ENCODE results near the gene CA12.
"Not testable (repeated sequence)": the region's sequence is repeated elsewhere in the genome, so short reads cannot be mapped to it uniquely, and the experiment has no call there.

Gene CA12

DNA sequence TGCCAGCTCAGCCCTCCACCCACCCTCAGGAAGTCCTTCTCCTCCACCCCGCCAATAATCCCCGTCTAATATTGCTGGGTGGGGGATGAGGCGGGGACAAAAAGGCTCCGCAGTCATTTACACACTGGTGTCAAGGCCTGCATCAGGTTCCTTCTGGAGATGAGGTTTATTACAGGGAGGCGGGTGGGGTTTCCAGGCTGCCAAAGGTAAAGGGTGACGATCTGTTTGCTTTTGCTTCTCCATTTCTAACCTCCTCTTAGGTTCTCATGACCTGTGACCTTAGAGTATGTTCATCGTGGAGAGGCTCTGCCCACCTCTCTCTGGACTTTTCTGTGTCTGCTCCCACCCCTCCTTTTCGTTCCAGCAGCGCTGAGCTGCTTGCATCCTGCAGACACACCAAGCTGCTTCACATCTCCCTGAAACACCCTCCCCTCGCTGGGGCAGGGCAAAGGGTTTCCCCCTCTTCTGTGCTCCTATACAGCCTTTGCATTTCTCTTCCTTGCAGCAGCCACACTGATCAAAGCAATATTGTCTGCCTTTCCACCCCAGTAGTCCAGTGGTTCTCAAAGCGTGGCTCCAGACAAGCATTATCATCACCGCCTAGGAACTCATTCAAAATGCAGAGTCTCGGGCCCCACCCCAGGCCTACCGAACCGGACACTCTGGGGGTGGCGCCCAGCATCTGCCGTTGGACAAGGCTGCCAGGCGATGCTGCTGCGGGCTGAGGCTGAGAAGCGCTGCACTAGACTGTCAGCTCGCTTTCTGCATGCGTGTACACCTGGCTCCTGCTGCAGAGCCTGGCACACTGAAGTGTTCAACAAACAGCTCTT is 26.6 kb downstream of the CA12 start:
- no peak for DNase-seq

DNA sequence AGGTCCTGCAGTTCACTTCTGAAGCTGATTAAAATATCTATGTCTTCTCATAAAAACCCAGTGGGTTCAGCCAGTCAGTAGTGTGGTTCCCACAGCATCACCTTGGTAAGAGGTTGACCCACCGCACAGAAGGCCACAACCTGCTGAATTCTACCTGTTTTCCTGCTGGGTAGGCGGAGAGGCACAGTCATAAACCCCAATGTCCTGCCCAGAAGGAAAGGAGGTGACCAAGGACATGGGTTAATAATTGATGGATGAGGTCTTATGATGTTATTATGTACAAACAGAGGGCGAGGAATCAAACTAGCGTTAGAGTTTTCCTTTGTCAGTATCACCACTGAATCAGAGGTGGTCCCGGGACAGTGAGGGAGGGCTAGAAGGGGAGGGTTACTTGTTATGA is 27.8 kb downstream of the CA12 start:
- no peak for DNase-seq

- no peak for DNase-seq
Observed at GRCh38 chr15:63353261-63353660, 28.4 kb downstream of the CA12 start.

DNA sequence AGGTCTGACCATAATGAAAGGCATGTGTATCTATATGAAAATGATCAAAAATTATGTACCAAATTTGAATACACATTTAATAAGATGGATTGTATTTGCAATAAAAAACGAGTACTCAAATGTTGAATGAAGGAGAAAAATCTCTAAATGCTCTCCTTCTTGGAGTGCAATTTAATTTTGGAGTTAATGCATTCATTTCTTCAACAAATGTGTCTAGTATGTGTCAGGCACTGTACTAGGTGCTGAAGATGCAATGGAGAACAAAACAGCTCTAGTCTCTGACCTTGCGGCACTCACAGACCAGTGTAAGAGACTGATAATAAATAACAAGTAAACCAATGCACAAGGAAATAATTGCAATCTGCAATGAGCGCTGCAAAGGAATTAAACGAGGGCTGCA is 28.8 kb downstream of the CA12 start:
- no peak for DNase-seq

DNA sequence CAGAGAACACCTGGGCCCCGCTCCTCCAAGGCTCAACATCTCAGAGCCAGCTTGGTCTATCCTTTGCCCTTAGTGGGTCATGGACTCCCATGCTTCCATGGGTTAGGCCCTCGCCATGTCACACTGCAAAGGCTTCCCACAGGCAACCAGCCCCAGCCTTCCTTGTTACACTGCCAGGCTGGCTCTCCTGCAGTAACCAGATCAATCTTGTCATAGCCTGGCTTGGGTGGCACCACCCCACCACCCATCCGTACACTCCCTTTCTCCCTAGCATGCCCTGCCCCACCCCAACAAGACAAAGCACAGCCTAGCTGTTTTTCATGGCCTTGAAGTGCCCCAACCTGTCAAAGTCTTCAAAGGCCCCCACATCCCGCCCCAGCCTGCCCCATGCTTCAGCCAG is 30.5 kb downstream of the CA12 start:
- DNase-seq: no peak

- DNase-seq: no peak
Observed at GRCh38 chr15:63350178-63350621, 31.4 kb downstream of the CA12 start.

GRCh38 chr15:63349621-63350020 is 32.0 kb downstream of the CA12 start:
- no peak for DNase-seq

GRCh38 chr15:63349156-63349555 is 32.5 kb downstream of the CA12 start:
- DNase-seq: no peak

- no peak for DNase-seq
Observed at GRCh38 chr15:63348392-63348791, 33.3 kb downstream of the CA12 start.

DNA sequence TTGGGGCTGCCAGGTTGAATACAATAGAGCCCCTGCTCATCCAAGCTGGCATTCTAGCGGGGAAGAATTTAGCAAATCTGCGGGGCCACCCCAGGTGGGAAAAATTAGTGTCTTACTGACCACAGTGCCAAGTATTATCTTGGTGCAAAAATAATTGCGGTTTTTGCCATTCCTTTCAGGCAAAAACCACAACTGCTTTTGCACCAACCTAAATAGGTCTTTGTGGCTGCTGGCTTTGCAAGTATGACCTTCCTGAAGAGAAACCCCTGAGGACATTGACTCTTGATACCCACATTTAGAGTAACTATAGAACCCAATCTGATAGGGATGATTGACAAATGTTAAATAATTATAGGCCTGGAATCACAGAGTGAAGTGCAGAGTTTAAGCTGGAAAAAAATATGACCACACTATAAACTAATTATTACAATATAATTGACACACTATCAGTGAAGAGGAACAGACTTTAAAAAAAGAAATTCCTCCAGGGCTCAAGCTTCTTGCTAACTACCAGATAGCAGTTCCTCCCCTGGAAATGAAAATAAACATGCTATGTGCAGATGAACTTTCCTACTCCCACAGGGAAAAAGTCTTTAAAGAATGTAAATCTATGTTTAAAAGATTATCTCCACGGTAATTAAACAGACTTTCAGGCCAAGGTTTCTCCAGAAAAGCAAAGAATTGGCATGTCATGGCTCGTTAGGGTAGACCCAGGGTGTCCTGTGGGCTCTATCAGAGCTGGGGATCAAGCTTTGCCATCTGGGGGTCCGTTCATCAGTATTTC is 34.4 kb downstream of the CA12 start:
- DNase-seq: no peak

GRCh38 chr15:63345391-63345752 is 36.3 kb downstream of the CA12 start:
- DNase-seq: no peak

DNA sequence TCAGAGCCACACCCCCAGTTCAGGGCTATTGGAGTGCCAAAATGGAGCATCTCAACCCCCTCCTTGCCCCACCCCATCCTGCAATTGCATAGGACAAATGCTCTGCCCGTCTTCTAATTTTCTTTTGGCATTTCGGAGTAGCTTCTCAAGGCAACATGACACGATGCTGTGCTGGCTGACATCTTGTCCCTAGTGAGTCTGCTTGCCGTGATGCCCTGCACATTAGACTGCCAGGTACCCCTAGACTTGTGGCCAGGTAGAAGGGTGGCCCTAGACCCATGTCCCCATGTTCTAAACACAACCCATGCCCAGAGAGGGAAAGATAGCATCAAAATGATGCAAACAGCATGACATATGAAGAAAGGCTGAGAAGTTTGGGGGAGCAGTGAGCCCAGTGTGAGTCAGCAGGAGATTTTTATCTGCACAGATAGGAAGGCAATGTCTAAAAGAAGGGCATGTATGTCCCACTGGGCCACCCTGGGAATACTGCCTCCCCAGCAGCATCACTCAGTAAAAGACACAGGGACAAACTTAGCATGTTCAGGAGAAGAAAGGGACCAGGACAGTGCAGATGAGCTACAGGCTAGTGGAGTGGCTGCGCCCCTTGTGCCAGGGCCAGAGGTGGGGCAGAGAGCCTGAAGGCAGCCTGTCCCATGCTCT is 36.8 kb downstream of the CA12 start:
- no peak for DNase-seq

GRCh38 chr15:63342996-63343562 is 38.6 kb downstream of the CA12 start:
- DNase-seq: not testable (repeated sequence)

DNA sequence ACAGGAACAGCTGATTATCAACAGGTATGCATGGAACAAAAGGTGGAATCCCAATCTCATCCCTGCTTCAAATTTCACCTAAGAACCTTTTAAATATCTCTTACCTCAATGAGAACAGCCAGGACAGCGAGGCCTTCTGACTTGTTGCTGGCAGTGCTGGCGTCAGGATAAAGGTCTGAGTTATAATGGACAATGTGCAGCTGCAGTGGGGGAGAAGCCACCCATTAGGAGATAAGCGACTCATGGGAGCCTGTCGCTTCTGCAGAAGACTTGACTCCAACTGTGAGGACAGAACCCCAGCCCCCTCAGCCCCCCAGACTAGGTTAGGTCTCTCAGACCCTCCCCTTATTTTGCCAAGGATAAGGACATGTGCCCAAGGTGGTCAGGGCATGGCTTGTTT is 39.7 kb downstream of the CA12 start:
- DNase-seq: no peak

DNA sequence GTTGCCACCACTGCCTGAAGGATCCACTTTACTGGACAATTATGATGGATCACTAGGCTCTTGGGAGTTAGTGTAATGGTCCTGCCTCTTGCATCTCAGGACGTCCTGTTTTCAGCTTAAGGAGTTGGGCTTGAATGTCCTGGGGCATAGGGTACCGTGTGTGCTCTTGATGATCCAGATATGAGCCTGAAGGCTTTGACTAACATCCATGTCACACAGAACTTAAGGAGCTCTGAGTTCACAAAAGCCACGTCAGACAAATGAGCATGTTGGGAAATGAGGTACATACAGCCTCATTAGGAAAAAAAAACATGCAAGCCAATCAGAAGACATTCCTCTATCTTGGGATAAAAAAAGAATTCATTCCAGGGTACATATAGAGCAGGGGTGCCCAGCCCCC is 40.8 kb downstream of the CA12 start:
- DNase-seq: no peak

DNA sequence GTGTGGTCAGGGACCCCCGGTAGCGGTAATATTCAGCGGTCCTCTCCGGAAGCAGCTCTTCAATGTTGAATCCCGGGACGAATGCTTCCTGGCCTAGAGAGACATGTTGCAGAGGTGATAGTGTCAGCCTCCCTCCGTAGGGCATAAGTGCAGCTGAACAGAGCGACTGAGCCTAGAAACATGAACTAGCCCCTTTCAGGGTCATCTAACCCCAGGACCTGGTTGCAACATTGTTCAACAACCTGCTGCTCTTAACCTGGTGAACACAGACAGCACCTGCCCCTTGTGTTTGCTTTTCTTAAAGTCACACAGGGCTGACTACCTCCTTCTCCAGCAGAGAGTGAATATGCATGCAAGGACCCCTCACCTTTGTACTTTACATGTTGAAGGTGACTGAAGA is 41.3 kb downstream of the CA12 start:
- no peak for DNase-seq

DNA sequence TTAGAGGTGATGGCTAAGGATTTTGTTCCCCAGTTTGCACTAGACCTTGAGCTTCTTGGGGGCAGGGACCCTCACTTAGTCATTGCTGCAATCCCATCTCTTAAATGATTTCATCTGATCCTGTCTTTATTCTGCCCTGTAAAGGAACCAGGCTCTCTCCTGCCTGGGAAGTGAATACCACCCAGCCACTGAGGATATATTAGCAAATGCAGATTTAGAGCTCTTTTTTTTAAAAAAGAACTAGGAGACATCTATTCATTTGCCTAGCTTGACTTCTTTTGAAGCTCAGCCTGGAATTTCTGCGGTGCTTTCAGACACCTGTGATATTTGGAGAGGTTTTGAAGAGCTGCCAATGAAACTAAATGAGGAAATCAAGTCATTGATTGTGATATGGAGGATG is 41.8 kb downstream of the CA12 start:
- DNase-seq: no peak

DNA sequence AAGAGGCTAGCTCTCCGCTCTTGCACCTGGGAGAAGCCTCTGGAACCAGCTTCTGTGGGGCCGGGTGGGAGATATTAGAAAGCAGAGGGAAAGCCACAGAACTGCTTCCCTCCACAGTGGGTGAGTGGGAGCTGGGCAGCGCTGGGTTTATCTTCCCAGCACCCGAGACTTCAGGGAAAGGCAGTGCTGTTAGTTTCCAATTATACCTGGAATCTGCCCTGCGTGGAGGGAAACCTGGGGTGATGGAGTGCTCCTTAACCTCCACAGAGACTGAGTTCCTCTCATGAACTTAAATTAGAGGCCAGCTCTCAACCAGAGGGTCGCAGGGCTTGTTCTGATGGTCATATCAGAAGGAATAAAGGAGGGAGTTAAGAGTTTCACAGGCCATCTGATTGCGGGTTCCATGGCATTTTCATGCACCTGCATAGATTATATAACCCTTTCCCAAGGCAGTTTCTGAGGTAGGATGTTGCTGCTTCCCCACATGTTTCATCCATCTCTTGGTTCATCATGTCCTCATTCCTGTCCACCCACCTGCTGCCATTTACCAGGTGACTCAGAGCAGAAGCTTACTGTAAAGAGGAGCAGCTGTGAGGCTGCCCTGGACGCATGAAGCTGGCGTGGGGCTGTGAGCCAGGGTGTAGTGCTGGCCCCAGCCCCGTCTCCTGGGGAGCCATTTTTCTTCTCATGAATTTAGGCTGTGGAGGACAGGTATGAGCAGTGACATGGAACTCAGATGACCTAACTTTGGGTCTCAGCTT is 42.5 kb downstream of the CA12 start:
- DNase-seq: no peak

GRCh38 chr15:63338170-63338569 is 43.5 kb downstream of the CA12 start:
- no peak for DNase-seq

DNA sequence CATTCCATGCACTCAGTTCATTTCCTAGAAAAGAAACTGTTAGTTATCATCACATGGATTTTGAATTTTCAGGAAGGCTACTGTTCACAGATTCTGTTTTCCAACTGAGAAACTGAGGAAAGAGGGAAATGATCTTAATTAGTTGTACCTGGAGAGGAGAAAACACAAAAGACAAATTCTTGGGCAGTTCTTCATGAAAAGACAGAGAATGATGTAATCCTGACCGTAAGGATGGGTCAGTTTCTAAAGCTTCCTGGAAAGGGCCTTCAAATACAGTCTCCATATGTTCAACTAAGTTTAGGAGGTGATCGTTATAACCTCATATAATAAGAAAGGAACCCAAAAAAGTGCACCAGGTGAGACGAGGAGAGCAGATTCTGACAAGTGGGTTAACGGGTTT is 44.6 kb downstream of the CA12 start:
- DNase-seq: no peak

- DNase-seq: no peak
Observed at GRCh38 chr15:63335543-63336240, 46.0 kb downstream of the CA12 start.

- no peak for DNase-seq
Observed at GRCh38 chr15:63334821-63335220, 46.8 kb downstream of the CA12 start.
